Measurements from ENCODE around the gene MGMT.

DNA sequence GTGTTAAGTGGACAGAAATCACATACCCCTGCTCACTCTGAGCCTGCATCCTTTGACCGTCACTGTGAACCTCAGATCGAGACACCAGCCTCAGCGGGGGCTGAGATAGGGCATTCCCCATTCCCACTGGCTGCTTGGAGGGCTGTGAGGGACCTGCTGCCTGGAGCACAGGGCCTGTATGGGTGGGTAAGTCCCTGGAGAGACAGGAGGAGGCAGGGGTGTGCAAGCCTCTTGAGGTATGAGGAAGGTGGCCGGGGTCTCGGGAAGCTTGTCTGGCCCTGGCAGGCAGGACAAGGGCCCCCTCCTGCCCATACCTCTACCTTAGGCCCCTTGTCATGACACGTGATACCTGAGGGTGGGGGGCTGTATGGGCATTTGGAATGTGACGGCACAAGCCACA lies 187.4 kb downstream of the MGMT start:
- TF ChIP-seq, protein P1, sequence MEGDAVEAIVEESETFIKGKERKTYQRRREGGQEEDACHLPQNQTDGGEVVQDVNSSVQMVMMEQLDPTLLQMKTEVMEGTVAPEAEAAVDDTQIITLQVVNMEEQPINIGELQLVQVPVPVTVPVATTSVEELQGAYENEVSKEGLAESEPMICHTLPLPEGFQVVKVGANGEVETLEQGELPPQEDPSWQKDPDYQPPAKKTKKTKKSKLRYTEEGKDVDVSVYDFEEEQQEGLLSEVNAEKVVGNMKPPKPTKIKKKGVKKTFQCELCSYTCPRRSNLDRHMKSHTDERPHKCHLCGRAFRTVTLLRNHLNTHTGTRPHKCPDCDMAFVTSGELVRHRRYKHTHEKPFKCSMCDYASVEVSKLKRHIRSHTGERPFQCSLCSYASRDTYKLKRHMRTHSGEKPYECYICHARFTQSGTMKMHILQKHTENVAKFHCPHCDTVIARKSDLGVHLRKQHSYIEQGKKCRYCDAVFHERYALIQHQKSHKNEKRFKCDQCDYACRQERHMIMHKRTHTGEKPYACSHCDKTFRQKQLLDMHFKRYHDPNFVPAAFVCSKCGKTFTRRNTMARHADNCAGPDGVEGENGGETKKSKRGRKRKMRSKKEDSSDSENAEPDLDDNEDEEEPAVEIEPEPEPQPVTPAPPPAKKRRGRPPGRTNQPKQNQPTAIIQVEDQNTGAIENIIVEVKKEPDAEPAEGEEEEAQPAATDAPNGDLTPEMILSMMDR (conservative IDR thresholded peaks at IDR 0.05 in 1 of 2, IDR thresholded peaks at IDR 0.05 in 1 of 2; ENCODE audit: extremely low read depth in 1 of 2, insufficient read depth in 1 of 2, low read depth in 1 of 2, low read length in 2 of 2), result no peak
- no peak for TF ChIP-seq EZH2 (IDR thresholded peaks at IDR 0.05; ENCODE audit: borderline replicate concordance, low read length)
